ENCODE results near the gene DNAI7.

Gene DNAI7

GRCh38 chr12:25131270-25131669, 63.7 kb downstream of the DNAI7 start:
- H3K27me3 ChIP-seq (ENCODE audit: insufficient read depth, poor library complexity, severe bottlenecking) = no peaks in the 10 kb centered on the region
- peaks cover 10% of the 10 kb centered on the region for H3K4me1 ChIP-seq (ENCODE audit: insufficient read depth, poor library complexity, severe bottlenecking)
- H3K4me3 ChIP-seq (ENCODE audit: severe bottlenecking) = no peak overlapping the region
- no peaks in the 10 kb centered on the region for H3K9me3 ChIP-seq (ENCODE audit: severe bottlenecking)
- ATAC-seq (ENCODE audit: low read depth) (no peak), DNase-seq (ENCODE audit: low spot score) (no peak)
- H3K36me3 ChIP-seq (ENCODE audit: low read depth) = no peaks in the 10 kb centered on the region
- H3K27ac ChIP-seq (ENCODE audit: poor library complexity, severe bottlenecking) = no peak overlapping the region
- TF ChIP-seq, protein P1, sequence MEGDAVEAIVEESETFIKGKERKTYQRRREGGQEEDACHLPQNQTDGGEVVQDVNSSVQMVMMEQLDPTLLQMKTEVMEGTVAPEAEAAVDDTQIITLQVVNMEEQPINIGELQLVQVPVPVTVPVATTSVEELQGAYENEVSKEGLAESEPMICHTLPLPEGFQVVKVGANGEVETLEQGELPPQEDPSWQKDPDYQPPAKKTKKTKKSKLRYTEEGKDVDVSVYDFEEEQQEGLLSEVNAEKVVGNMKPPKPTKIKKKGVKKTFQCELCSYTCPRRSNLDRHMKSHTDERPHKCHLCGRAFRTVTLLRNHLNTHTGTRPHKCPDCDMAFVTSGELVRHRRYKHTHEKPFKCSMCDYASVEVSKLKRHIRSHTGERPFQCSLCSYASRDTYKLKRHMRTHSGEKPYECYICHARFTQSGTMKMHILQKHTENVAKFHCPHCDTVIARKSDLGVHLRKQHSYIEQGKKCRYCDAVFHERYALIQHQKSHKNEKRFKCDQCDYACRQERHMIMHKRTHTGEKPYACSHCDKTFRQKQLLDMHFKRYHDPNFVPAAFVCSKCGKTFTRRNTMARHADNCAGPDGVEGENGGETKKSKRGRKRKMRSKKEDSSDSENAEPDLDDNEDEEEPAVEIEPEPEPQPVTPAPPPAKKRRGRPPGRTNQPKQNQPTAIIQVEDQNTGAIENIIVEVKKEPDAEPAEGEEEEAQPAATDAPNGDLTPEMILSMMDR (IDR thresholded peaks at IDR 0.05; ENCODE audit: poor library complexity, severe bottlenecking) = no peak

DNA sequence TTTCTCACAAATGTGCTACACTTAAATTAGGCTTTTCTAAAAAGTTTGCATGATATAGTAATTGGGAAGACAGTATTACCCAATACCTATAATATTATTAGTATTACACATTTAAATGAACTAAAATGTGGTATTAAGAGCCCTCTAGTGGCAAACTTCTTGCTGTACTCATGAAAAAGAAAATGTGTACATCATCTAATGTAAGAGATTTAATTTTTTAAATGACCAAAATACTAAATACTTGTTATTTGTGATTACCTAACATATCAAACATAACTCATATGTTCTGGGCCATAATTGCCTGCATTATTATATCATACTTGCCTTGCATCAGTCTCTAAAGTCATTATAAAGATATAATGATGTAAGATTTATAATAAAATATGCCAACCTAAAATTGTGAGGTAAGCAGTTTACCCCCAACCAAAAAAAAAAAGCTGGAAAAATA, 64.2 kb downstream of the DNAI7 start:
- no peak overlapping the region for H3K27ac ChIP-seq (ENCODE audit: poor library complexity, severe bottlenecking)
- H3K4me3 ChIP-seq (ENCODE audit: severe bottlenecking) = no peak overlapping the region
- ATAC-seq (ENCODE audit: low read depth) (no peak), DNase-seq (ENCODE audit: low spot score) (no peak)
- no peaks in the 10 kb centered on the region for H3K27me3 ChIP-seq (ENCODE audit: insufficient read depth, poor library complexity, severe bottlenecking)
- no peaks in the 10 kb centered on the region for H3K9me3 ChIP-seq (ENCODE audit: severe bottlenecking)
- no peaks in the 10 kb centered on the region for H3K36me3 ChIP-seq (ENCODE audit: low read depth)
- TF ChIP-seq, protein P1 (IDR thresholded peaks at IDR 0.05; ENCODE audit: poor library complexity, severe bottlenecking) = peak; percentile 51
- H3K4me1 ChIP-seq (ENCODE audit: insufficient read depth, poor library complexity, severe bottlenecking) = peaks cover 5% of the 10 kb centered on the region

GRCh38 chr12:25126746-25127145, 68.2 kb downstream of the DNAI7 start:
- Histone ChIP-seq H3K4me3 (ENCODE audit: severe bottlenecking) (no peak overlapping the region), H3K27me3 (ENCODE audit: insufficient read depth, poor library complexity, severe bottlenecking) (no peaks in the 10 kb centered on the region), H3K36me3 (ENCODE audit: low read depth) (no peaks in the 10 kb centered on the region), H3K27ac (ENCODE audit: poor library complexity, severe bottlenecking) (no peak overlapping the region), H3K4me1 (ENCODE audit: insufficient read depth, poor library complexity, severe bottlenecking) (no peaks in the 10 kb centered on the region), H3K9me3 (ENCODE audit: severe bottlenecking) (no peaks in the 10 kb centered on the region)
- DNase-seq (ENCODE audit: low spot score) = no peak
- no peak for ATAC-seq (ENCODE audit: low read depth)
- TF ChIP-seq, protein P1 (IDR thresholded peaks at IDR 0.05; ENCODE audit: poor library complexity, severe bottlenecking) = no peak

DNA sequence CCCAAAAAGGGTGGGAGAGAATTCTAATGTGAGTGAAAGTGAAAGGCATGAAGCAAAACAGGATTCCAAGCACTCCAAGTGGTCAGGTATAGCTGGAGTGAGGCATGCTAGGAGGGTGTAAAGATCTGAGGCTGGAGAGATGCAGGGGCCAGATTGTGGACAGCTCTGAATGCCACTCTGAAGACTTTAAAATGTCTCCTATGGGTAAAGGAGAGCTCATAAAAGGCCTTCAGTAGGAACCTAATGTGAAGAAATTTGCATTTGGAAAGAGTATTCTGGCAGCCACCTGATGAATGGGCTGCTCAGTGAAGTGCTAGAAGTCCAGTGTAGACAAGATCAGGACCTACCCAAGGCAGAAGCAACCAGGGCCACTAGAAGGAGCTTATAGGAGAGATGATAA, 68.9 kb downstream of the DNAI7 start:
- Histone ChIP-seq H3K36me3 (ENCODE audit: low read depth) (no peaks in the 10 kb centered on the region), H3K27ac (ENCODE audit: poor library complexity, severe bottlenecking) (no peak overlapping the region), H3K27me3 (ENCODE audit: insufficient read depth, poor library complexity, severe bottlenecking) (no peaks in the 10 kb centered on the region), H3K4me3 (ENCODE audit: severe bottlenecking) (no peak overlapping the region), H3K4me1 (ENCODE audit: insufficient read depth, poor library complexity, severe bottlenecking) (no peaks in the 10 kb centered on the region), H3K9me3 (ENCODE audit: severe bottlenecking) (no peaks in the 10 kb centered on the region)
- DNase-seq (ENCODE audit: low spot score) = no peak
- TF ChIP-seq, protein P1 (IDR thresholded peaks at IDR 0.05; ENCODE audit: poor library complexity, severe bottlenecking) = no peak
- ATAC-seq (ENCODE audit: low read depth) = no peak

- Histone ChIP-seq H3K4me3 (ENCODE audit: severe bottlenecking) (no peak overlapping the region), H3K4me1 (ENCODE audit: insufficient read depth, poor library complexity, severe bottlenecking) (no peaks in the 10 kb centered on the region), H3K9me3 (ENCODE audit: severe bottlenecking) (no peaks in the 10 kb centered on the region), H3K36me3 (ENCODE audit: low read depth) (no peaks in the 10 kb centered on the region), H3K27me3 (ENCODE audit: insufficient read depth, poor library complexity, severe bottlenecking) (no peaks in the 10 kb centered on the region), H3K27ac (ENCODE audit: poor library complexity, severe bottlenecking) (no peak overlapping the region)
- ATAC-seq (ENCODE audit: low read depth) (no peak), DNase-seq (ENCODE audit: low spot score) (no peak)
- TF ChIP-seq, protein P1 (IDR thresholded peaks at IDR 0.05; ENCODE audit: poor library complexity, severe bottlenecking) = no peak
Measured at GRCh38 chr12:25124493-25124892, 70.5 kb downstream of the DNAI7 start.

Measured in RWPE2 (cell line).